GM12878 (cell line): Measurements from ENCODE around the gene ISM1. TPM values are rescaled to one million over a fixed set of nuclear protein-coding genes. Genes with fewer than 3 reads are reported as not detected.

Experiments used
- ATAC-seq: fragments of 200-7000 bp; cut with Tn5 transposase; 3 replicates; pipeline ENCODE4 v1.9.1; 2020; ENCODE audit warnings: mild to moderate bottlenecking, moderate library complexity
- BruUV-seq: library from RNA; stranded (reverse); fragments of 400-500 nt; replicated peaks from 2 replicates; lab custom pipeline; 2021; lab: Mats Ljungman, UMichigan
- CTCF ChIA-PET: fragments of 300-600 bp; sonication (Branson Sonifier 250); formaldehyde crosslinking; extraction: SDS; loops from one replicate; lab custom pipeline; 2021; ENCODE audit warnings: inconsistent platforms; lab: Yijun Ruan, JAX
- POLR2A ChIA-PET: fragments of 350-600 bp; formaldehyde crosslinking; extraction: SDS; loops from one replicate; lab custom pipeline; 2021; ENCODE audit warnings: inconsistent platforms; lab: Charles Lee
- RAD21 ChIA-PET: fragments of 300-600 bp; sonication (Branson Sonifier 250); formaldehyde crosslinking; loops from one replicate; lab custom pipeline; 2023; ENCODE audit warnings: antibody characterized with exemption; ENCODE audit not compliant: unreplicated experiment; lab: Charles Lee
- SMC1A ChIA-PET: fragments of 300-600 bp; sonication (Branson Sonifier 250); formaldehyde crosslinking; loops from one replicate; lab custom pipeline; 2023; ENCODE audit not compliant: unreplicated experiment, uncharacterized antibody; lab: Charles Lee
- DNase-seq: peaks from one replicate; pipeline ENCODE4 v3.0.0-alpha.2; 2011; ENCODE audit warnings: low read depth, low spot score
- FAIRE-seq: peaks from 3 replicates; lab custom pipeline; 2011; peaks lifted over from hg19 to GRCh38; lab: Jason Lieb, UNC
- H2AFZ ChIP-seq: 2 replicates; pipeline ENCODE4 v1.6.0; 2011; ENCODE audit warnings: low read depth, low read length, control low read depth; ENCODE audit not compliant: control insufficient read depth
- H3K27ac ChIP-seq: 2 replicates; pipeline ENCODE4 v1.5.1; 2011; ENCODE audit warnings: control low read depth; ENCODE audit not compliant: control insufficient read depth, insufficient read depth
- H3K27me3 ChIP-seq, 2 experiments: replicated peaks in 1 of 2; 2 replicates each; pipeline versions ENCODE4 v1.6.0 to v1.6.1; 2011; ENCODE audit warnings: low read length in 1 of 2; ENCODE audit not compliant: control insufficient read depth in 2 of 2, insufficient read depth in 2 of 2
- H3K36me3 ChIP-seq, 2 experiments: 2 replicates each; pipeline ENCODE4 v1.5.1; 2011; ENCODE audit warnings: low read length in 1 of 2; ENCODE audit not compliant: control insufficient read depth in 2 of 2, insufficient read depth in 2 of 2
- H3K4me1 ChIP-seq: 2 replicates; pipeline ENCODE4 v1.6.1; 2011; ENCODE audit warnings: mild to moderate bottlenecking, low read length, moderate library complexity, mixed read lengths; ENCODE audit not compliant: control insufficient read depth, insufficient read depth
- H3K4me2 ChIP-seq: 2 replicates; pipeline ENCODE4 v1.6.0; 2011; ENCODE audit warnings: control low read depth; ENCODE audit not compliant: control insufficient read depth, insufficient read depth
- H3K4me3 ChIP-seq: fragments of 200-600 bp; sonication (generic); 2 replicates; pipeline ENCODE4 v1.5.1; 2016
- H3K79me2 ChIP-seq: 2 replicates; pipeline ENCODE4 v1.6.0; 2011; ENCODE audit warnings: low read length; ENCODE audit not compliant: control insufficient read depth, insufficient read depth
- H3K9ac ChIP-seq: 2 replicates; pipeline ENCODE4 v1.8.0; 2011; ENCODE audit warnings: low read length, control low read depth, mixed read lengths; ENCODE audit not compliant: control insufficient read depth, insufficient read depth
- H3K9me3 ChIP-seq: replicated peaks from 3 replicates; pipeline ENCODE4 v1.5.1; 2011; ENCODE audit warnings: mild to moderate bottlenecking, low read length; ENCODE audit not compliant: control insufficient read depth, insufficient read depth
- H4K20me1 ChIP-seq: 2 replicates; pipeline ENCODE4 v1.6.0; 2011; ENCODE audit not compliant: control insufficient read depth, insufficient read depth
- CHD1 ChIP-seq: IDR thresholded peaks from 2 replicates; pipeline ENCODE4 v1.6.1; 2012; ENCODE audit warnings: low read depth, low read length, improper control_type of control experiment
- HCFC1 ChIP-seq: fragments of 150-350 bp; IDR thresholded peaks from 2 replicates; pipeline ENCODE4 v1.6.1; 2014; ENCODE audit warnings: low read length
- MAX ChIP-seq: IDR thresholded peaks from 2 replicates; pipeline ENCODE4 v1.6.1; 2012; ENCODE audit warnings: low read depth, low read length, improper control_type of control experiment
- MTA3 ChIP-seq: IDR thresholded peaks from 2 replicates; pipeline ENCODE4 v1.6.1; 2012; ENCODE audit warnings: low read length, inconsistent platforms, borderline replicate concordance
- SMAD5 ChIP-seq: IDR thresholded peaks from 2 replicates; pipeline ENCODE4 v1.6.1; 2016; ENCODE audit warnings: antibody characterized with exemption, low read depth
- SMARCA5 ChIP-seq: fragments of 450-650 bp; IDR thresholded peaks from 2 replicates; pipeline ENCODE4 v1.6.1; 2017; ENCODE audit warnings: mild to moderate bottlenecking
- ZSCAN29 ChIP-seq: fragments of 450-650 bp; IDR thresholded peaks from 2 replicates; pipeline ENCODE4 v1.6.1; 2017; ENCODE audit warnings: mild to moderate bottlenecking, moderate library complexity
- WGBS: methylation state at CpG from one replicate; pipeline ENCODE4 v1.1.6; 2016; ENCODE audit warnings: low lambda C conversion rate; ENCODE audit not compliant: insufficient replicate concordance, insufficient coverage; ENCODE audit errors: missing lambda C conversion rate; 5-methylcytosine and 5-hydroxymethylcytosine counted together
- in situ Hi-C: fragments of 300-500 bp; cut with MboI; formaldehyde crosslinking; loops from 9 replicates; pipeline ENCODE4 v1.14.3; 2018; ENCODE audit warnings: mixed read lengths
- intact Hi-C: fragments of 100-400 bp; cut with micrococcal nuclease; formaldehyde crosslinking; loops from one replicate; pipeline ENCODE4 v1.14.2; 2022; ENCODE audit not compliant: unreplicated experiment
- polyA plus RNA-seq, 11 experiments: library from polyadenylated mRNA; depleted of rRNA in 4 of 11; unstranded in 6 of 11; stranded (reverse) in 5 of 11; fragments of >200 nt; fragmentation: Nextera tagmentation in 4 of 11; fragmentation: Illumina TruSeq in 1 of 11; extraction: Ambion mirVana in 4 of 11; extraction: Trizol in 1 of 11; gene quantifications; 1 replicate in 1 of 11; 2 replicates in 10 of 11; pipeline versions ENCODE4 v1.2.1 to v1.2.3, GENCODE V29; 2011 to 2016; ENCODE audit warnings: inconsistent platforms in 2 of 11, missing spikeins in 2 of 11, low read depth in 1 of 11
- total RNA-seq, 4 experiments: library from RNA; depleted of rRNA in 3 of 4; stranded (reverse); fragments of >200 nt in 3 of 4; fragmentation: Illumina TruSeq in 1 of 4; extraction: Trizol in 1 of 4; gene quantifications; 2 replicates each; pipeline versions ENCODE4 v1.2.1 to v1.2.3, GENCODE V29; 2013 to 2021

The ISM1 gene
- total and polyA plus RNA-seq, 10 of the 15 experiments (the other 5 are each of a cell fraction or from before 2014, with no cell fraction given): 0.01 to 0.03 TPM; not detected in 8

- intact Hi-C loops: no loop called here
- H4K20me1 ChIP-seq: no peaks in the 10 kb centered on the region
- BruUV-seq: no TSS peak
- FAIRE-seq (no peak), DNase-seq (no peak), ATAC-seq (no peak)
- no peak for TF ChIP-seq ZSCAN29
- TF ChIP-seq SMAD5: no peak
- TF ChIP-seq MAX: no peak
- no peak for TF ChIP-seq HCFC1
- H3K27me3 ChIP-seq: no peaks in the 10 kb centered on the region
- no peak overlapping the region for H3K4me2 ChIP-seq
- POLR2A ChIA-PET: no interaction called here
- WGBS: 22% methylated on average over 2 of the region's 2 CpGs
- no peaks in the 10 kb centered on the region for H3K79me2 ChIP-seq
- no peak overlapping the region for H2AFZ ChIP-seq
- CTCF ChIA-PET: no interaction called here
- H3K4me1 ChIP-seq: no peaks in the 10 kb centered on the region
- RAD21 ChIA-PET: no interaction called here
- no peak overlapping the region for H3K4me3 ChIP-seq
- in situ Hi-C loops: no loop called here
- SMC1A ChIA-PET: no interaction called here
- no peaks in the 10 kb centered on the region for H3K36me3 ChIP-seq
- H3K9me3 ChIP-seq: no peaks in the 10 kb centered on the region
- H3K9ac ChIP-seq: no peak overlapping the region
- no peak overlapping the region for H3K27ac ChIP-seq
Observed at GRCh38 chr20:13280609-13281324, 59.7 kb downstream of the ISM1 start.

- SMC1A ChIA-PET: interaction anchor here (0.7 to 0.9 kb wide), 4 partner anchors 13 to 263 kb away, joined by 3 read pairs; no protein-coding TSS in a partner anchor
- Histone ChIP-seq H3K4me3 (no peak overlapping the region), H3K36me3 (no peaks in the 10 kb centered on the region), H4K20me1 (no peaks in the 10 kb centered on the region), H3K9me3 (no peaks in the 10 kb centered on the region), H3K4me1 (no peaks in the 10 kb centered on the region), H3K27ac (no peak overlapping the region), H3K79me2 (no peaks in the 10 kb centered on the region), H3K27me3 (no peaks in the 10 kb centered on the region), H3K4me2 (no peak overlapping the region), H3K9ac (no peak overlapping the region), H2AFZ (no peak overlapping the region)
- RAD21 ChIA-PET: no interaction called here
- WGBS: 32% methylated on average over 14 of the region's 14 CpGs
- in situ Hi-C loops (no loop called here), intact Hi-C loops (no loop called here)
- ATAC-seq (peak; percentile 22; the same call in 2 of the 3 replicates), FAIRE-seq (no peak), DNase-seq (no peak)
- CTCF ChIA-PET: interaction anchor here (0.7 to 2.2 kb wide), 6 partner anchors 18 to 488 kb away, joined by 3 to 9 read pairs (median 4); no protein-coding TSS in a partner anchor
- POLR2A ChIA-PET: interaction anchor here (0.6 kb wide), 1 partner anchor 9 kb away, joined by 5 read pairs; no protein-coding TSS in a partner anchor
- TF ChIP-seq SMARCA5: no peak
- no peak for TF ChIP-seq CHD1
- no peak for TF ChIP-seq MTA3
- no TSS peak for BruUV-seq
Observed at GRCh38 chr20:13283869-13284829, 63.1 kb downstream of the ISM1 start.
